HG02642 (cell line): Measurements from ENCODE around the gene LRFN5.
"Not testable (repeated sequence)": the region's sequence is repeated elsewhere in the genome, so short reads cannot be mapped to it uniquely, and the experiment has no call there.

Experiments used
- ATAC-seq: cut with Tn5 transposase; IDR thresholded peaks from one replicate; pipeline ENCODE4 v1.9.1; 2021; ENCODE audit warnings: mild to moderate bottlenecking; ENCODE audit not compliant: unreplicated experiment, poor library complexity

LRFN5 gene

GRCh38 chr14:41875116-41875515 is 268.4 kb downstream of the LRFN5 start:
- no peak for ATAC-seq

- no peak for ATAC-seq
Observed at GRCh38 chr14:41878321-41878720, 271.6 kb downstream of the LRFN5 start.

- no peak for ATAC-seq
Observed at GRCh38 chr14:41891624-41892023, 284.9 kb downstream of the LRFN5 start.

GRCh38 chr14:41899416-41899815 is 292.7 kb downstream of the LRFN5 start:
- ATAC-seq, result no peak

GRCh38 chr14:41900644-41901043 is 294.0 kb downstream of the LRFN5 start:
- no peak for ATAC-seq

GRCh38 chr14:41901089-41901488 is 294.4 kb downstream of the LRFN5 start:
- ATAC-seq, result no peak

- no peak for ATAC-seq
Observed at GRCh38 chr14:41905394-41905964, 298.8 kb downstream of the LRFN5 start.

GRCh38 chr14:41911155-41911554 is 304.5 kb downstream of the LRFN5 start:
- ATAC-seq, result not testable (repeated sequence)

GRCh38 chr14:41913398-41913797 is 306.7 kb downstream of the LRFN5 start:
- no peak for ATAC-seq

GRCh38 chr14:41915732-41916131 is 309.1 kb downstream of the LRFN5 start:
- no peak for ATAC-seq

GRCh38 chr14:41916313-41916712 is 309.6 kb downstream of the LRFN5 start:
- no peak for ATAC-seq

GRCh38 chr14:41925409-41925808 is 318.7 kb downstream of the LRFN5 start:
- no peak for ATAC-seq

- no peak for ATAC-seq
Observed at GRCh38 chr14:41950428-41951151, 343.9 kb downstream of the LRFN5 start.
